BLaER1 (cell line): ENCODE results near the gene CNEP1R1.
A peak's percentile ranks its signal among the peaks of the same experiment; 100 is the strongest.

Source experiments
- H3K27ac ChIP-seq: shearing (Covaris generic); formaldehyde crosslinking; 2 replicates; pipeline ENCODE4 v1.8.1; 2022
- H3K27me3 ChIP-seq: shearing (Covaris generic); formaldehyde crosslinking; 2 replicates; pipeline ENCODE4 v1.8.1; 2022
- H3K36me3 ChIP-seq: shearing (Covaris generic); formaldehyde crosslinking; 2 replicates; pipeline ENCODE4 v1.8.1; 2022
- H3K4me1 ChIP-seq: shearing (Covaris generic); formaldehyde crosslinking; 2 replicates; pipeline ENCODE4 v1.8.1; 2022
- H3K4me2 ChIP-seq: shearing (Covaris generic); formaldehyde crosslinking; 2 replicates; pipeline ENCODE4 v1.8.1; 2022
- H3K4me3 ChIP-seq: shearing (Covaris generic); formaldehyde crosslinking; 2 replicates; pipeline ENCODE4 v1.8.1; 2022
- H3K9ac ChIP-seq: shearing (Covaris generic); formaldehyde crosslinking; 2 replicates; pipeline ENCODE4 v1.8.1; 2022
- H3K9me3 ChIP-seq: shearing (Covaris generic); formaldehyde crosslinking; 2 replicates; pipeline ENCODE4 v1.8.1; 2022
- H4K20me1 ChIP-seq: shearing (Covaris generic); formaldehyde crosslinking; 2 replicates; pipeline ENCODE4 v1.8.1; 2022
- Cebpa-rat ChIP-seq: shearing (Covaris generic); IDR thresholded peaks from 2 replicates; pipeline ENCODE4 v1.8.1; 2022

The CNEP1R1 gene

GRCh38 chr16:49995720-49996119 is 29.3 kb upstream of the CNEP1R1 start:
- Histone ChIP-seq H3K27me3 (no peaks in the 10 kb centered on the region), H3K9ac (no peak overlapping the region), H3K4me3 (no peak overlapping the region), H3K4me2 (no peak overlapping the region), H3K27ac (no peak overlapping the region), H4K20me1 (no peaks in the 10 kb centered on the region), H3K36me3 (no peaks in the 10 kb centered on the region), H3K4me1 (peaks cover 5% of the 10 kb centered on the region; the same call in 1 of the 2 replicates), H3K9me3 (no peaks in the 10 kb centered on the region)
- TF ChIP-seq Cebpa-rat, result no peak

GRCh38 chr16:49997721-49998251 is 27.2 kb upstream of the CNEP1R1 start:
- no peak overlapping the region for H3K4me3 ChIP-seq
- H3K4me2 ChIP-seq, result no peak overlapping the region
- no peak overlapping the region for H3K27ac ChIP-seq
- H3K27me3 ChIP-seq, result no peaks in the 10 kb centered on the region
- no peaks in the 10 kb centered on the region for H3K36me3 ChIP-seq
- no peaks in the 10 kb centered on the region for H4K20me1 ChIP-seq
- H3K4me1 ChIP-seq, result peaks cover 5% of the 10 kb centered on the region; the same call in 1 of the 2 replicates
- H3K9ac ChIP-seq, result no peak overlapping the region
- peaks cover 3% of the 10 kb centered on the region; the same call in 1 of the 2 replicates for H3K9me3 ChIP-seq
- no peak for TF ChIP-seq Cebpa-rat

- H3K9me3 ChIP-seq, result peaks cover 3% of the 10 kb centered on the region; the same call in 1 of the 2 replicates
- H3K4me1 ChIP-seq, result peaks cover 5% of the 10 kb centered on the region; the same call in 1 of the 2 replicates
- H3K36me3 ChIP-seq, result no peaks in the 10 kb centered on the region
- H3K4me3 ChIP-seq, result no peak overlapping the region
- no peak overlapping the region for H3K9ac ChIP-seq
- H4K20me1 ChIP-seq, result no peaks in the 10 kb centered on the region
- H3K4me2 ChIP-seq, result no peak overlapping the region
- H3K27ac ChIP-seq, result no peak overlapping the region
- no peaks in the 10 kb centered on the region for H3K27me3 ChIP-seq
- TF ChIP-seq Cebpa-rat, result no peak
Observed at GRCh38 chr16:49998991-49999390, 26.0 kb upstream of the CNEP1R1 start.

- H3K4me1 ChIP-seq, result peaks cover 5% of the 10 kb centered on the region; the same call in 1 of the 2 replicates
- H3K4me2 ChIP-seq, result no peak overlapping the region
- H4K20me1 ChIP-seq, result no peaks in the 10 kb centered on the region
- no peak overlapping the region for H3K4me3 ChIP-seq
- H3K27ac ChIP-seq, result no peak overlapping the region
- peaks cover 3% of the 10 kb centered on the region; the same call in 1 of the 2 replicates for H3K9me3 ChIP-seq
- H3K27me3 ChIP-seq, result no peaks in the 10 kb centered on the region
- H3K9ac ChIP-seq, result no peak overlapping the region
- TF ChIP-seq Cebpa-rat, result no peak
- H3K36me3 ChIP-seq, result no peaks in the 10 kb centered on the region
Observed at GRCh38 chr16:50001144-50001543, 23.9 kb upstream of the CNEP1R1 start.

GRCh38 chr16:50002190-50002589 is 22.8 kb upstream of the CNEP1R1 start:
- H3K36me3 ChIP-seq, result no peaks in the 10 kb centered on the region
- H3K4me3 ChIP-seq, result no peak overlapping the region
- H3K27me3 ChIP-seq, result no peaks in the 10 kb centered on the region
- no peak overlapping the region for H3K4me2 ChIP-seq
- H4K20me1 ChIP-seq, result no peaks in the 10 kb centered on the region
- no peak overlapping the region for H3K9ac ChIP-seq
- H3K4me1 ChIP-seq, result peaks cover 5% of the 10 kb centered on the region; the same call in 1 of the 2 replicates
- no peak for TF ChIP-seq Cebpa-rat
- no peak overlapping the region for H3K27ac ChIP-seq
- H3K9me3 ChIP-seq, result peaks cover 8% of the 10 kb centered on the region

- Histone ChIP-seq H3K36me3 (no peaks in the 10 kb centered on the region), H3K4me1 (peaks cover 5% of the 10 kb centered on the region; the same call in 1 of the 2 replicates), H3K9me3 (peaks cover 26% of the 10 kb centered on the region), H3K27ac (no peak overlapping the region), H3K27me3 (no peaks in the 10 kb centered on the region), H3K4me3 (no peak overlapping the region), H3K9ac (no peak overlapping the region), H3K4me2 (no peak overlapping the region), H4K20me1 (no peaks in the 10 kb centered on the region)
- no peak for TF ChIP-seq Cebpa-rat
Observed at GRCh38 chr16:50004239-50004638, 20.8 kb upstream of the CNEP1R1 start.

GRCh38 chr16:50006964-50007363 is 18.1 kb upstream of the CNEP1R1 start:
- no peak overlapping the region for H3K4me2 ChIP-seq
- TF ChIP-seq Cebpa-rat, result no peak
- H3K27ac ChIP-seq, result no peak overlapping the region
- no peaks in the 10 kb centered on the region for H4K20me1 ChIP-seq
- H3K9ac ChIP-seq, result no peak overlapping the region
- H3K9me3 ChIP-seq, result peaks cover 23% of the 10 kb centered on the region
- H3K4me3 ChIP-seq, result no peak overlapping the region
- 0 out of 2 replicates have a peak, but pooled peaks cover 5% of the 10 kb centered on the region for H3K4me1 ChIP-seq
- no peaks in the 10 kb centered on the region for H3K36me3 ChIP-seq
- no peaks in the 10 kb centered on the region for H3K27me3 ChIP-seq

GRCh38 chr16:50007744-50008143 is 17.3 kb upstream of the CNEP1R1 start:
- Histone ChIP-seq H4K20me1 (no peaks in the 10 kb centered on the region), H3K27ac (no peak overlapping the region), H3K27me3 (no peaks in the 10 kb centered on the region), H3K4me3 (no peak overlapping the region), H3K36me3 (no peaks in the 10 kb centered on the region), H3K9ac (no peak overlapping the region), H3K9me3 (peaks cover 23% of the 10 kb centered on the region), H3K4me1 (0 out of 2 replicates have a peak, but pooled peaks cover 5% of the 10 kb centered on the region), H3K4me2 (no peak overlapping the region)
- TF ChIP-seq Cebpa-rat, result no peak

GRCh38 chr16:50010212-50010611 is 14.8 kb upstream of the CNEP1R1 start:
- Histone ChIP-seq H3K9ac (no peak overlapping the region), H3K4me2 (no peak overlapping the region), H3K4me3 (no peak overlapping the region), H3K36me3 (no peaks in the 10 kb centered on the region), H3K27ac (no peak overlapping the region), H3K4me1 (0 out of 2 replicates have a peak, but pooled peaks cover 5% of the 10 kb centered on the region), H4K20me1 (no peaks in the 10 kb centered on the region), H3K9me3 (peaks cover 23% of the 10 kb centered on the region), H3K27me3 (no peaks in the 10 kb centered on the region)
- no peak for TF ChIP-seq Cebpa-rat

- Histone ChIP-seq H3K9me3 (peaks cover 23% of the 10 kb centered on the region), H3K27me3 (no peaks in the 10 kb centered on the region), H3K27ac (no peak overlapping the region), H4K20me1 (no peaks in the 10 kb centered on the region), H3K9ac (no peak overlapping the region), H3K4me1 (0 out of 2 replicates have a peak, but pooled peaks cover 5% of the 10 kb centered on the region), H3K36me3 (no peaks in the 10 kb centered on the region), H3K4me2 (no peak overlapping the region), H3K4me3 (no peak overlapping the region)
- peak; percentile 93 for TF ChIP-seq Cebpa-rat
Observed at GRCh38 chr16:50011707-50012106, 13.3 kb upstream of the CNEP1R1 start.
